Naive thymus-derived CD4-positive, alpha-beta T cell (primary cell): ENCODE measurements around the gene SLC39A11. TPM values are rescaled to one million over a fixed set of nuclear protein-coding genes. Genes with fewer than 3 reads are reported as not detected.

Experiments used
- ATAC-seq: fragments of 150-1000 bp; cut with Tn5 transposase; 2 replicates; pipeline ENCODE4 v1.10.0; 2021; ENCODE audit warnings: mild to moderate bottlenecking, moderate library complexity
- CTCF ChIA-PET: fragments of 350-600 bp; sonication (Branson Sonifier 250); formaldehyde crosslinking; loops from one replicate; lab custom pipeline; 2021; ENCODE audit warnings: antibody characterized with exemption; lab: Charles Lee
- POLR2A ChIA-PET: fragments of 350-600 bp; sonication (Branson Sonifier 250); formaldehyde crosslinking; loops from one replicate; lab custom pipeline; 2021; ENCODE audit warnings: antibody characterized with exemption, inconsistent platforms; lab: Charles Lee
- DNase-seq, 9 donors: peaks; one replicate each; pipeline versions ENCODE4 v3.0.0 to v3.0.0-alpha.2; 2020 to 2022; ENCODE audit warnings: mixed read lengths in 1 of 9
- H3K27ac ChIP-seq: one replicate; pipeline ENCODE4 v1.7.0; 2013; ENCODE audit warnings: mild to moderate bottlenecking, low read depth, low read length, moderate library complexity
- H3K27me3 ChIP-seq, 2 donors: one replicate each; pipeline ENCODE4 v1.7.0; 2013; ENCODE audit warnings: low read length in 2 of 2, mild to moderate bottlenecking in 2 of 2, moderate library complexity in 2 of 2; ENCODE audit not compliant: control insufficient read depth in 2 of 2, insufficient read depth in 2 of 2
- H3K36me3 ChIP-seq, 3 experiments: 1 replicate in 2 of 3; 2 replicates in 1 of 3; pipeline ENCODE4 v1.7.0; 2013; ENCODE audit warnings: low read length in 3 of 3, mild to moderate bottlenecking in 3 of 3, moderate library complexity in 1 of 3; ENCODE audit not compliant: insufficient read depth in 3 of 3, control insufficient read depth in 2 of 3
- H3K4me1 ChIP-seq, 2 donors: one replicate each; pipeline ENCODE4 v1.7.0; 2013; ENCODE audit warnings: low read length in 2 of 2, mild to moderate bottlenecking in 2 of 2, moderate library complexity in 1 of 2; ENCODE audit not compliant: control insufficient read depth in 2 of 2, insufficient read depth in 2 of 2
- H3K4me3 ChIP-seq: 2 replicates; pipeline ENCODE4 v1.7.0; 2013; ENCODE audit warnings: mild to moderate bottlenecking, low read length
- H3K9me3 ChIP-seq, 3 experiments: 1 replicate in 2 of 3; 2 replicates in 1 of 3; pipeline ENCODE4 v1.7.0; 2013; ENCODE audit warnings: low read length in 3 of 3; ENCODE audit not compliant: control insufficient read depth in 2 of 3
- H3K27ac Mint-ChIP-seq, 9 donors: one replicate each; pipeline ENCODE4 v1.8.0; 2020 to 2022; ENCODE audit warnings: mixed read lengths in 9 of 9, mild to moderate bottlenecking in 8 of 9, moderate library complexity in 5 of 9, inconsistent platforms in 2 of 9
- H3K27me3 Mint-ChIP-seq, 5 donors: one replicate each; pipeline ENCODE4 v1.8.0; 2021 to 2022; ENCODE audit warnings: mixed read lengths in 5 of 5, mild to moderate bottlenecking in 1 of 5
- H3K36me3 Mint-ChIP-seq, 5 donors: one replicate each; pipeline ENCODE4 v1.8.0; 2020 to 2022; ENCODE audit warnings: mixed read lengths in 5 of 5, mild to moderate bottlenecking in 3 of 5, inconsistent platforms in 1 of 5
- H3K4me1 Mint-ChIP-seq, 7 donors: one replicate each; pipeline ENCODE4 v1.8.0; 2020 to 2022; ENCODE audit warnings: mixed read lengths in 7 of 7, mild to moderate bottlenecking in 3 of 7, inconsistent platforms in 1 of 7
- H3K4me3 Mint-ChIP-seq, 10 donors: one replicate each; pipeline ENCODE4 v1.8.0; 2020 to 2022; ENCODE audit warnings: mild to moderate bottlenecking in 10 of 10, mixed read lengths in 10 of 10, moderate library complexity in 6 of 10, inconsistent platforms in 2 of 10
- H3K9me3 Mint-ChIP-seq, 11 donors: one replicate each; pipeline ENCODE4 v1.8.0; 2020 to 2022; ENCODE audit warnings: mixed read lengths in 11 of 11, mild to moderate bottlenecking in 4 of 11, inconsistent platforms in 1 of 11, moderate library complexity in 1 of 11
- intact Hi-C, 2 donors: fragments of 100-400 bp; cut with micrococcal nuclease; formaldehyde crosslinking; loops; one replicate each; pipeline ENCODE4 v1.15.1; 2023
- polyA plus RNA-seq, 2 donors: library from polyadenylated mRNA; unstranded; fragments of 300-500 nt; fragmentation: Illumina TruSeq; gene quantifications; one replicate each; pipeline ENCODE4 v1.2.3, GENCODE V29; 2021
- total RNA-seq, 6 experiments: library from RNA in 5 of 6; stranded (reverse) in 5 of 6; gene quantifications; 1 replicate in 5 of 6; 2 replicates in 1 of 6; pipeline ENCODE4 v1.2.3 and lab custom pipeline; 2021 to 2026

The SLC39A11 gene
- total and polyA plus RNA-seq, 7 experiments from 2014 or later = 8.5 to 36.7 (median 19.8) TPM

DNA sequence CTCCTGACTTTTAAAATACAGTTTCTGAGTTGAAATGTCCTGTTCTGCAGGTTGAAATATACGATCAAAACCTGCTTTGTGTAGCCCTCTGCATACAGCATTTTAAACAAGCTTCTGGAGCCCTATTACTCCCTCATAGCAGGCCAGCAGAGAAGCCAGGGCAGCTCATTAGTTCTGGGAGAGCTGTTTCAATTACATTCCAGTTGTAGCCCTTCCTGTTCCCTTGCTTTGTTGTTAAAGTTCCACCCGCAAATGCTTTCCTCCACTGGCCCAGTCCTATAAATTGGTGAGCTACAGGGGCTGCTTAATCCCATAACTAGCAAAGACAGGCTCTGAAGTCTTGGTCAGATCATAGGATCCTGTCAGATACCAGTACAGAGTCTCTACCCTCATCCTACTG is 162.5 kb downstream of the SLC39A11 start:
- H3K27me3 Mint-ChIP-seq = no peaks in the 10 kb centered on the region
- intact Hi-C loops = no loop called here
- peaks cover 0 to 23% (median 6%) of the 10 kb centered on the region in 5 donors for H3K36me3 Mint-ChIP-seq
- no peaks in the 10 kb centered on the region for H3K4me1 ChIP-seq
- no peaks in the 10 kb centered on the region for H3K27me3 ChIP-seq
- no peak overlapping the region for H3K27ac ChIP-seq
- H3K4me3 Mint-ChIP-seq = no peak overlapping the region
- no peaks in the 10 kb centered on the region for H3K36me3 ChIP-seq
- CTCF ChIA-PET = no interaction called here
- H3K9me3 Mint-ChIP-seq = peaks cover 0 to 2% (median 0%) of the 10 kb centered on the region in 11 donors
- no peak for ATAC-seq
- peaks cover 15 to 26% (median 17%) of the 10 kb centered on the region in 7 donors for H3K4me1 Mint-ChIP-seq
- no peaks in the 10 kb centered on the region for H3K9me3 ChIP-seq
- POLR2A ChIA-PET = no interaction called here
- H3K27ac Mint-ChIP-seq = no peak overlapping the region
- no peak overlapping the region for H3K4me3 ChIP-seq
- DNase-seq = no peak

DNA sequence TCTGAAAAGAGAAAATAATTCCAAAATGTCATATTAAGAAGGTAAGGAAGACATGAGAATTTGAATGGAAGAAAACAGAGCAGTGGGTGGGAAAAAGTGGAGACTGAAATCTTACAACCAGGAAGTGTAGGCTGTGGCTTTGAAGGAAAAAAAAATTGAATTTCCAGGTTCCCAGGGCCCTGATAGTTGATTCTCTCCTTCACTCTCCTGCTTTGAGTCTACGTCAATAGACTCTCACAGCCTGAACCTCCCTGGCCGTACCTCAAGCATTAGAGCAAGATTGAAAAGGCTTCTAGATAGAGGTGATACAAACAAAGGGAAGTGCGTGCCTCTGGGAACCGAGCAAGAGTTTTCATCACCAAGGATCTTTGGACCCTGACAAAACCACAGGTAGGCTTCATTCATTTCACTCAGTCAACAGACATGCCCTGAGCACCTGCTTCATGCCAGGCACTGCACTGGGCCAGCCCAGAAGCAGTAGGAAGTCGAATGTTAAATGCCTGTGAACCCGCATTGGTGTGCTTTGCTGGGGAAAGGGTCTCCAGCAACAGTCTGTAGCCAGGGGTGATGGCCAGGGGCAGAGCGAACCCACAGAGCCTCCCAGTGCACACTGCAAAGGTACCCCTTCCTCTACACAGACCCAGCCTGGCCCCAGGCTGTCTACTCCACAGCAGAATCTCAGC is 163.9 kb downstream of the SLC39A11 start:
- H3K27me3 ChIP-seq = no peaks in the 10 kb centered on the region
- no peak overlapping the region for H3K4me3 Mint-ChIP-seq
- no peaks in the 10 kb centered on the region for H3K9me3 Mint-ChIP-seq
- DNase-seq (no peak), ATAC-seq (no peak)
- intact Hi-C loops = no loop called here
- H3K4me1 ChIP-seq = no peaks in the 10 kb centered on the region
- H3K27ac Mint-ChIP-seq = no peak overlapping the region
- H3K27ac ChIP-seq = no peak overlapping the region
- POLR2A ChIA-PET = no interaction called here
- H3K36me3 Mint-ChIP-seq = peaks cover 0 to 19% (median 5%) of the 10 kb centered on the region in 5 donors
- no peaks in the 10 kb centered on the region for H3K36me3 ChIP-seq
- no peaks in the 10 kb centered on the region for H3K27me3 Mint-ChIP-seq
- no peaks in the 10 kb centered on the region for H3K9me3 ChIP-seq
- CTCF ChIA-PET = no interaction called here
- no peak overlapping the region for H3K4me3 ChIP-seq
- H3K4me1 Mint-ChIP-seq = peaks cover 15 to 26% (median 17%) of the 10 kb centered on the region in 7 donors

DNA sequence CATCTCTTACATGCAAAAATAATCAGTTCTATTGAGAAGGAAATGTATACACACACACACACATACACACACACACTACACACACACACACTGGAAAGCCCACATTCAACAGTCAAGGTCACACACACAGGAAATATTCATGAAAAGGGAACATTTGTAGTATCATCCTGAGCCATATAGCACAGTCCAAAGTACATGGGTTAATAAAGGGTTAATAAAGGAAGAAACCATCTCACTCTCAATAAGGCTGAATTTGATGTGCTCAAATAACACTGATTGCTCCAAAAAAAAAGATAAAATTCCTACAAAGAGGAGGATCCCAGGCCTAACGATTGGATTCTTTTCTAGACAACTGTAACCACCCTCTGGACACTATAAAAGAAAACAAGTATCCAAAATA is 164.7 kb downstream of the SLC39A11 start:
- ChIA-PET CTCF (no interaction called here), POLR2A (no interaction called here)
- ATAC-seq (no peak), DNase-seq (no peak)
- H3K27ac Mint-ChIP-seq = no peak overlapping the region
- Histone ChIP-seq H3K9me3 (no peaks in the 10 kb centered on the region), H3K36me3 (no peaks in the 10 kb centered on the region), H3K27ac (no peak overlapping the region), H3K27me3 (no peaks in the 10 kb centered on the region), H3K4me1 (no peaks in the 10 kb centered on the region), H3K4me3 (no peak overlapping the region)
- peaks cover 0 to 26% (median 5%) of the 10 kb centered on the region in 5 donors for H3K36me3 Mint-ChIP-seq
- no peak overlapping the region for H3K4me3 Mint-ChIP-seq
- no peaks in the 10 kb centered on the region for H3K27me3 Mint-ChIP-seq
- no peaks in the 10 kb centered on the region for H3K9me3 Mint-ChIP-seq
- intact Hi-C loops = no loop called here
- peaks cover 15 to 23% (median 17%) of the 10 kb centered on the region in 7 donors for H3K4me1 Mint-ChIP-seq

DNA sequence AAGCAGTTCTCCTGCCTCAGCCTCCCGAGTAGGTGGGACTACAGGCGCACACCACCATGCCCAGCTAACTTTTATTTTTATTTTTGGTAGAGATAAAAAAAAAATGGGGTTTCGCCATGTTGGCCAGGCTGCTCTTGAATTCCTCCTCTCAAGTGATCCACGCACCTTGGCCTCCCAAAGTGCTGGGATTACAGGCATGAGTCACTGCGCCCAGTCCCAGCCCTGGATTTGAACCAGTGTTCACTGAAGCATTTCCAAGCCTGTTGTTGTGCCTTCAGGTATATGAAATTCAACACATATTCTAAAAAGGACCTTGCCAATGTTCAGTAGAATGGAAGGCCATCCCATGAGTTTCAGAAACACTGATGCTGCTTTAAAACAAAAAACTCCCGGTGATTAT is 165.3 kb downstream of the SLC39A11 start:
- H3K9me3 ChIP-seq = no peaks in the 10 kb centered on the region
- H3K4me3 ChIP-seq = no peak overlapping the region
- ATAC-seq (no peak), DNase-seq (no peak)
- POLR2A ChIA-PET = no interaction called here
- H3K27me3 ChIP-seq = no peaks in the 10 kb centered on the region
- no peak overlapping the region for H3K4me3 Mint-ChIP-seq
- no peaks in the 10 kb centered on the region for H3K4me1 ChIP-seq
- intact Hi-C loops = no loop called here
- peaks cover 15 to 21% (median 16%) of the 10 kb centered on the region in 7 donors for H3K4me1 Mint-ChIP-seq
- H3K27ac ChIP-seq = no peak overlapping the region
- H3K27me3 Mint-ChIP-seq = no peaks in the 10 kb centered on the region
- no peaks in the 10 kb centered on the region for H3K9me3 Mint-ChIP-seq
- CTCF ChIA-PET = no interaction called here
- peaks cover 0 to 28% (median 8%) of the 10 kb centered on the region in 5 donors for H3K36me3 Mint-ChIP-seq
- H3K27ac Mint-ChIP-seq = no peak overlapping the region
- H3K36me3 ChIP-seq = no peaks in the 10 kb centered on the region

DNA sequence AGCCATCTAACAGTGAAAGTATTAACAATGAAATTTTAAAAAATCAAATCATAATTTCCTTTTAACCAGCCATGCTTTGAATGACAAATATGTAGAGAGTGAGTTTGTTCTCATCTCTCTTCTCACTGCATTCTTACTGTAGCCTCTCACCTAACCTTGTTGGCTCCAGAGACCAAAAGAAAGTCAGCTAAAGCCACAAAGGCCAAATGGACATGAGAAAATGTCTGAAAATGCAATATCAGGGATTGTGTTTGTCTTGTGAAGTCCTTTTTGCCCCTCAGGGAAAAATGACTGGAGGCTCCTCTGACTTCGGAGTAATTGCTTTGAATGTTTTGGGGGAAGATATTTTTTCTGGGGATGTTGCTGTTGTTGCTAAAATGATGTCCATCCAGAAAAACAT is 166.3 kb downstream of the SLC39A11 start:
- H3K27me3 Mint-ChIP-seq = no peaks in the 10 kb centered on the region
- no peak overlapping the region for H3K27ac Mint-ChIP-seq
- Histone ChIP-seq H3K4me3 (no peak overlapping the region), H3K27me3 (no peaks in the 10 kb centered on the region), H3K36me3 (no peaks in the 10 kb centered on the region), H3K27ac (no peak overlapping the region), H3K9me3 (no peaks in the 10 kb centered on the region), H3K4me1 (no peaks in the 10 kb centered on the region)
- intact Hi-C loops = no loop called here
- peaks cover 5 to 13% (median 7%) of the 10 kb centered on the region in 7 donors for H3K4me1 Mint-ChIP-seq
- H3K4me3 Mint-ChIP-seq = no peak overlapping the region
- DNase-seq (no peak), ATAC-seq (no peak)
- peaks cover 0 to 33% (median 10%) of the 10 kb centered on the region in 5 donors for H3K36me3 Mint-ChIP-seq
- ChIA-PET CTCF (no interaction called here), POLR2A (no interaction called here)
- no peaks in the 10 kb centered on the region for H3K9me3 Mint-ChIP-seq

DNA sequence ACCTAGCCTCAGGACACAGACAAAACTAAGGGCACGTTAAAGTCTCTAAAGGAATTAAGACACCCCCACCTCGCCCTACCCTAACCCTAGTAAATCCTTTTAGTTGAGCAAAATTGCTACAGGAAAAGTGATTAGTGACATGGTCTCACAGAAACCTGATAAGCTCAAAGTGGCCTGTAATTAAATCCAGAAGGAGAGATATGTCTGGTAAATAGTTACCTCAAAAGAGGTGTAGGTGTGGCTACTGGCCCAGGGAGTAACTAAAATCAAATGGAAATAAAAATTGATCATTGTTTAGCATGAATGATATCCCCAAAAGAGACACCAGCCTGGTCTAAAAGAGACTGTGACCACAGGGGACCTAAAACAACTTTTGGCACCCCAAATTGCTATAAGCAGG is 168.3 kb downstream of the SLC39A11 start:
- ChIA-PET POLR2A (interaction anchor here (0.7 kb wide), 1 partner anchor 8 kb away, joined by 3 read pairs; no protein-coding TSS in a partner anchor), CTCF (no interaction called here)
- H3K27ac Mint-ChIP-seq = no peak overlapping the region
- H3K4me3 ChIP-seq = no peak overlapping the region
- no peak overlapping the region for H3K27ac ChIP-seq
- no peak overlapping the region for H3K4me3 Mint-ChIP-seq
- H3K36me3 ChIP-seq = no peaks in the 10 kb centered on the region
- H3K9me3 Mint-ChIP-seq = no peaks in the 10 kb centered on the region
- no peaks in the 10 kb centered on the region for H3K27me3 ChIP-seq
- DNase-seq (no peak), ATAC-seq (no peak)
- H3K9me3 ChIP-seq = no peaks in the 10 kb centered on the region
- H3K27me3 Mint-ChIP-seq = no peaks in the 10 kb centered on the region
- no peaks in the 10 kb centered on the region for H3K4me1 ChIP-seq
- peaks cover 0 to 3% (median 0%) of the 10 kb centered on the region in 7 donors for H3K4me1 Mint-ChIP-seq
- peaks cover 0 to 38% (median 16%) of the 10 kb centered on the region in 5 donors for H3K36me3 Mint-ChIP-seq
- intact Hi-C loops = no loop called here

DNA sequence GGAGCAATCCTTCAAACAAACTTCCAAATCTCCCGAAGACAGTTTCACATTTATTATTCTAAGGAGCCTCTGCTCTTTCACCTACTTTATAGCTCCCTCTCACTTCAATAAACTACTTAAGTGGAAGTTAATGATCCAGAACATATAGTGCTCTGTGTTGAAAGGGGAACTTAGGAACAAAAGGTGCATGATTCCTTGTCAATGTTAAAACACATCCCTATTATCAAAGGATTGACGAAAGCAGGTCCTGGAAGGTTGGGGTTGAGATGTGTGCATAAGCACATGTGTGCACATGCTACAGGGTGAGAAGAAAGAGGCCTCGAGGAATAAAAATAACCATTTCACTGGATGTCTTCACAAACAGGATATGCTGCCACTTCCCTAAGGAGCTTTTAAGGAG is 170.3 kb downstream of the SLC39A11 start:
- Mint-ChIP-seq H3K36me3 (peaks cover 0 to 41% (median 18%) of the 10 kb centered on the region in 5 donors), H3K4me3 (no peak overlapping the region), H3K27ac (no peak overlapping the region), H3K9me3 (no peaks in the 10 kb centered on the region), H3K27me3 (no peaks in the 10 kb centered on the region), H3K4me1 (peaks cover 0 to 2% (median 0%) of the 10 kb centered on the region in 7 donors)
- Histone ChIP-seq H3K27me3 (no peaks in the 10 kb centered on the region), H3K9me3 (no peaks in the 10 kb centered on the region), H3K36me3 (no peaks in the 10 kb centered on the region), H3K4me1 (no peaks in the 10 kb centered on the region), H3K27ac (no peak overlapping the region), H3K4me3 (no peak overlapping the region)
- CTCF ChIA-PET = no interaction called here
- no peak for ATAC-seq
- intact Hi-C loops = no loop called here
- POLR2A ChIA-PET = no interaction called here
- DNase-seq = no peak
